GM21447 (cell line): Measurements from ENCODE around the gene MICALL2.
"Not testable (repeated sequence)": the region's sequence is repeated elsewhere in the genome, so short reads cannot be mapped to it uniquely, and the experiment has no call there.

Experiments
- ATAC-seq: cut with Tn5 transposase; IDR thresholded peaks from one replicate; pipeline ENCODE4 v1.9.1; 2021; ENCODE audit not compliant: unreplicated experiment

Gene MICALL2

DNA sequence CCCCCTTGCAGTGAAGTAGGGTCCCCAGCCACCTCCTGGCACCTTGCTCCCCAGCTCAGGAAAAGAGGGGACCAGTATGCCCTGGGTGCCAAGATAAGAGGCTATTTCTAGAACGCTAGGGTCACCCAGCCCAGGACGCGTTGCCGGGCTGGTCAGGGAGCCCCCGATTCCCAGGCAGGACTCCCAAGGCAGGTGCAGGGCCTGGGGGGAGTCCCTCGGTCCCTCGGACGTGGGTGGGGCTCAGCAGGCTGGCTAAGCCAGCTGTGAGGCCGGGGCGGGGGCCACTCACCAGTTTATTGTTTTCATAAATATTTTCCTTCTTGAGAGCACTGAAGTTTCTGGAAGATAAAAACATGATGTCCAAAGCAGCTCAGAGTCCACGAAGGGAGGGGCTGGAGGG, 9.3 kb downstream of the MICALL2 start:
- no peak for ATAC-seq

DNA sequence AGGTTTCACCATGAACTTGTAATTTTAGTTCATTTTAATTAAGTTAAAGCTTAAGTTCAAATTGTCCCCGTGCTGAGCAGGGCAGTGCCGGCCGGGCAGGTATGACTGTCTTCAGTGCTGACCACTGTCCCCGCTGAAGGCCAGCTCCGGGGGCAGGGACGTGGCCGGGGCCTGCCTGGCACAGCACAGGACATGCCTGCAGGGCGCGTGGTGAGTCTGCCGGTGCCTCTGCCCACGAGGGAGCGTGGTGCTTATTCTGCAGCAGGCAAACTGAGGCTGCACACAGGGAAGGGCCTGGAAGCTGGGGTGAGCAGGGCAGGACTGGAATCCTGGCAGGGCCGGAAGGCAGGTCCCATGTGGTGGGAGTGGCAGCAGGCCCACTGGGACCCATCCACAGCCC, 9.8 kb downstream of the MICALL2 start:
- ATAC-seq: no peak

DNA sequence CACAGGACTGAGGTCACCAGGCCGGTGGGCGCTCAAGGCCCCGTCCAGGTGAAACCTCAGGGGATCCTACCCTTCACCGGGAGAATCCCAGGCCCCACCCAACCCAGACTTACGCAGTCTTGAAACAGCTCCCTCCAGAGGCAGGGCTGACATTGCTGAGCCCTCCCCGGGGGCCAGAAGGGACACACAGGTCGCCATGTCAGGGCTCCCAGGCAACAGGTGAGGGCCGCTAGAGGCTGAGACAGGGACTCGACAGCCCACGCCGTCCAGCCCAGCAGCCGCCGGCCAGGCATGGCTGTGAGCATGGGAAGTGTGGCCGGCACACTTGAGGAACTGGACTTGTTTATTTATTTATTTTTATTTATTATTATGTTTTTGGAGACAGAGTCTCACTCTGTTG, 10.3 kb downstream of the MICALL2 start:
- no peak for ATAC-seq

DNA sequence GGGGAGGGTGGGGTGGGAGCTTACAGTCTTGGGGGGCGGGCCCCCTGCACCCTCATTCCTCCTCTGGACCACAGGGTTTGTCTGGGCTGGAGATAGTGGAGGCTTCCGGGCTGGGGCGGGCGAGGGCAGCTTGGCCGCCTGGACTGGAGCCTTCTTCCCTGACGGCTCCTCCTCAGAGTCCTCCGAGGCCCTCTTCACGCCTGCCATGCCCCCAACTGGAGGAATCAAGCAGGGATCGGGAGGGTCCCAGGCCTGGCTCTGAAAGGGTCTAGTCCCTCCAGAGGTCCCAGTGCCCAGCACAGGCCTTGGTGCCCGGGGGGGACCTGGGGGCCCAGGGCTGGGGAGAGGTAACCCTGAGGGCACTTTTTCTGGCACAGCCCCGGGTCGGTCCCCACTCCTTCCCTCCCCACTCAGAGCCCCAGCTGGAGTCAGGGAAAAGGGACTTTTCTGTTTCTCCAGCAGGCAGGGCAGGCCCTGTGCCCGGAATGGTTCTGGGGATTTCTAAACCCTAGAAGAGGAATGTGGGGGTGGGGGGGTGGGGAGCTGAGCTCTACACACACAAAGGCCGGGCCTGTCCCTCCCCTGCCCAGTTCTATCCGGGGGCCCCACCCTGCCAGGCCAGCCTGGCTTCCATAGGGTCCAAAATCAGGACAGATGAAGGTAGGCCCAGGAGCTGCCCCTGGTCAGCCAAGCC, 11.6 kb downstream of the MICALL2 start:
- no peak for ATAC-seq

DNA sequence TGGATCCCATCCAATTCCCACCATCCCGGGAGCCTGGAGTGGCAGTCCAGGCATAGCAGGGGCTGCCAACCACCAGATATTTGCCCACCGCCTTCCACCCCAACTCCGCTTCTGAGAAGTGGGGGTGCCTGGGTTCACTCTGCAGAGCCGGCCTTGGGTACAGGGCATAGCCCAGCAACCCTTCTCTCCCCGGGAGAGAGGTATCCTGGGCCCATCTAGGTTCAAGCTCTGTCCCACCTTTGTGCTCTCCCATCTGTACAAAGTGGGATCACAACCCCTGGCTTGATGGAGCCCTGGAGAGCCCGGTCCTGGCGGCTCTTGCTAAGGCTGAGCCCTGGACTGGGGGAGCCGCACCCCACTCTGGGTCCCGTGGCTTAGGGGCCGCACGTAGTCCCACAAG, 12.2 kb downstream of the MICALL2 start:
- ATAC-seq: no peak

DNA sequence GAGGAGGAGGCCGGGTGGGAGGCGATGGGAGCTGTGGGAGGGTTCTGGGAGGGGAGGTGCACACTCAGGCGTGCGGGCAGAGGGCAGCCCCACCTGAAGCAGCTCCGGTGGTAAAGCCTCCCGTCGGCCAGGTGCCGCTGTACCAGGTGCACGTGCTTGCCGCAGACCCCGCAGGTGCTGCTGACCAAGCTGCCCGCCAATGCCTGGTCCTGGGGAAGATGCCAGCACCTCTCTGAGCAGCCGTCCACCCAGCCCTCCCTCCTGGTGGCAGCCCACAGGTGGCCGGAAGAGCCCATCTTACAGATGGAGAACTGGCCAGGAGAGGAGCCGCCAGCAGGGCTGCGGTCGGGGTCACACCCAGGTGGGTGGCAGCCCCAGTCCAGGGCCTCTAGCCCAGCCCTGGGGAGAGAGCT, 12.6 kb downstream of the MICALL2 start:
- ATAC-seq: no peak

DNA sequence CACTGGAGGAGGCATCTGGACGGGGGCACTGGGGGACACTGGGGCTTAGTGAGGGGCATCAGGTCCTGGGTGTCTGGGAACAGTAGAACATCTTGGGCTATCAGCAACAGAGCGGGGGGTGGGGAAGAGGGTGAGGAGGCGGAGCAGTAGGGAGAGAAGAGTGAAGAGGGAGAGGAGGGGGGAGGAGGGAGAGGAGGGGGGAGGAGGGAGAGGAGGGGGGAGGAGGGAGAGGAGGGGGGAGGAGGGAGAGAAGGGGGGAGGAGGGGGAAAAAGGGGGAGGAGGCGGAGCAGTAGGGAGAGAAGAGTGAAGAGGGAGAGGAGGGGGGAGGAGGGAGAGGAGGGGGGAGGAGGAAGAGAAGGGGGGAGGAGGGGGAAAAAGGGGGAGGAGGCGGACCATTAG, 13.2 kb downstream of the MICALL2 start:
- ATAC-seq: not testable (repeated sequence)

DNA sequence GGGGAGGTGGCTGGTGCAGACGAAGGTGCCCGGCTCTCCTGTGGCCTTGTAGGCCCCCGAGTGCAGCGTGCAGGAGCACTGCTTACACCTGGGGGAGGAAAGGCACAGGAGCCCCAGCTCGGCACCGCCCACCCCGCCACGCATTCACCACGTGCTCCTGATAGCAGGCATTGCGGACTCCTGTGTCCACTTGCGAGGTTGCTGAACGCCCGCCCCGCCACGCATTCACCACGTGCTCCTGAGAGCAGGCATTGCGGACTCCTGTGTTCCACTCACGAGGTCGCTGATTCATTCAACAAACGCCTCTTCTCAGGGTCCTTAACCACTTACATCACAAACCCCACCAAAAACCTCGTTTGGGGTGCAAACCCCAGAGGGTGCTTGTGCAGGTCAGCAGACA, 13.9 kb downstream of the MICALL2 start:
- no peak for ATAC-seq

DNA sequence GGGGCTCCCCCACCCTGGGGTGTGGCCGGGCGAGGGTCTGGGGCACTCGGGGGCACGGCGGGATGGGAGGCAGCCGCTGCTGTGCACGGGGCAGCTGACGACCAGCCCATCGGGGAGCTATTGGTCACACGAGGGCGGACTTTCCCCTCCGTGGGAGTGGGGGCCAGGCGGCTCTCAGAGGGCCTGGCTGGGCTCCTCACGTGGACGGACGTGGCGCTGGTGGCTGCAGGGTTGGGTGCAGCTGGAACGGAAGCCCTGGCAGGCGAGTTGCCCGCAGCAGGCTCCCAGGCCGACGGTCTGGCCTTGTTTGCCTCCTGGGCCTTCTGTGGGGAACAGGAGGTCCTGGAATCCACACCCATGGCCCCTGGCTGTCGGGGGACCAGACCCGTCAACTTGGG, 14.3 kb downstream of the MICALL2 start:
- ATAC-seq: no peak

DNA sequence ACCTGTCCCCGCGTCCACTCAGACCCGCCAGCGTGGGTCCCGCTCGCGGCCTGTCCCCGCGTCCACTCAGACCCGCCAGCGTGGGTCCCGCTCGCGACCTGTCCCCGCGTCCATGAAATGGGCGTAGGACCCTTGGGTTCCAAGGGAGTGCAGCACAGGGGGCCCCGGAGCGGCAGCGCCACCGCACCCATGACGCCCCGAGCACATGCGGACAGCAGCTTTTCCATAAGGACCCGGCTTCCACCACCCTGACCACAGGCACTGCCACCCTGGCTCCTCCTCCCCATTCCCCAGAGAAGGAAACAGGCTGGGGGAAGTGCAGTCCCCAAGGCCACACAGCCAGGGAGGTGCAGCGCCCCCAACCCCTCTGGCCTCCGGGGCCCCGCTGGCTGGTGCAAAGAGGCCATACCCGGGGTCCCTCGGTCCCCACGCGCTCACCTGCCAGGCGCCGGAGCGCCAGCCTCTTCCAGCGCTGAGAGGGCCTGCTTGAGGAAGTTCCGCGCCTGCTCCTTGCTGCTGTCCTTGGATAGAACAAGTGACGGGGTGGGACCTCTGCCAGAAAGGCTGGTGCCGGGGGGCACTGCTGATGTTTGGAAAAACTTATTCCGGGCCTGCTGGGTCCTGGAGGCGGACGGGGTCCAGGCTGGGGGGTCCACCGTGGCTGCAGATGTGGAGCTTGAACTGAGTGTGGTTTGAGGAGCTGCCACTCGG, 14.9 kb downstream of the MICALL2 start:
- no peak for ATAC-seq

DNA sequence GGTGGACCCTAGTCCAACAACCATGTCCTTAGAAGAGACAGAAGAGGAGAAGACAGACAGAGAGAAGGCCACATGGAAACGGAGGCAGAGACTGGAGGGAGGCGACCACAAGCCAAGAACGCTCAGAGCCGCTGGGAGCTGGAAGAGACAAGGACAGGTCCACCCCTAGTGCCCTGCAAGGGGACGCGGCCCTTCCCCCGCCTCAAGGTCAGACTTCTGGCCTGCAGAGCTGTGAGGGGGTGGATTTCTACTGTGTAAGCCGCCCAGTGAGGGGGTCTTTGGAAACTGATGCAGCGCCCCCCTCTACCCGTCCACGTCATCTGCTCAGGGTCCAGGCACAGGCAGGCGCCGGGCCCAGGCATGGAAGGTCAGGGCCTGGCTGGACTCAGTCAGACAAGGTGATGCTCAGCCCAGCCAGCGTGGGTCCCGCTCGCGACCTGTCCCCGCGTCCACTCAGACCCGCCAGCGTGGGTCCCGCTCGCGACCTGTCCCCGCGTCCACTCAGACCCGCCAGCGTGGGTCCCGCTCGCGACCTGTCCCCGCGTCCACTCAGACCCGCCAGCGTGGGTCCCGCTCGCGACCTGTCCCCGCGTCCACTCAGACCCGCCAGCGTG, 15.6 kb downstream of the MICALL2 start:
- not testable (repeated sequence) for ATAC-seq

DNA sequence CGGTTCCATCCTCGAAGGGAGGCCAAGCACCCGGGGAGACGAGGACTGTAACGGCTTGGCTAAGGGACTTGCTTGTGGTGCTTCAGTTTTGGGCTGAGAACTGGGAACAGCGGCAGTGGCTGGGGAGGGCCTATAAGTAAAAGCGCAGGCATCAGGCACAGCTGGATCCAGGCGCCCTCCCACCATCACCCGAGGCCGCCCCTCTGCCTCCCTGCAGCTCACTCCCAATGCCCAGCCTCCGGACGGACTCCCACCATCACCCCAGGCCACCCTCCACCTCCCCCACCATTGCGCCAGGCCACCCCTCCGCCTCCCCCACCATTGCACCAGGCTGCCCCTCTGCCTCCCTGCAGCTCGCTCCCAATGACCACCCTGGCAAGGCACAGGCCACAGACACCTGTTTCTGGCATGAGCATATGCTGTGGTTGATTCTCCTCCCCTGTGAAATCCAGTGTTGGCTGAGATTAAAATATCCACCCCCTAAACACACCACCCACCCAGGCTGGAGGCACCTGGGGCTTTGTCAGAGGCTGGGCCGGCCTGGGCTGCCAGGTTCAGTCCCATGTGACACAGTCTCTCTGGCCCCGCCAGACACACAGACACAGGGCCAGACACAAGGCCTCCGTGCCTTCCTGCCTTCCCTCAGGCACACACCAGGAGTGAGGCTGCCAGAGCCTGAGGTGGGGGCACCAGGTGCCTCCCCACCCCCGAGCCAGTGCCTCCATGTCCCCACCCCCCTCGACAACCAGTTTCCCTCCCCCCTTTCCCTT, 16.7 kb downstream of the MICALL2 start:
- ATAC-seq: no peak

DNA sequence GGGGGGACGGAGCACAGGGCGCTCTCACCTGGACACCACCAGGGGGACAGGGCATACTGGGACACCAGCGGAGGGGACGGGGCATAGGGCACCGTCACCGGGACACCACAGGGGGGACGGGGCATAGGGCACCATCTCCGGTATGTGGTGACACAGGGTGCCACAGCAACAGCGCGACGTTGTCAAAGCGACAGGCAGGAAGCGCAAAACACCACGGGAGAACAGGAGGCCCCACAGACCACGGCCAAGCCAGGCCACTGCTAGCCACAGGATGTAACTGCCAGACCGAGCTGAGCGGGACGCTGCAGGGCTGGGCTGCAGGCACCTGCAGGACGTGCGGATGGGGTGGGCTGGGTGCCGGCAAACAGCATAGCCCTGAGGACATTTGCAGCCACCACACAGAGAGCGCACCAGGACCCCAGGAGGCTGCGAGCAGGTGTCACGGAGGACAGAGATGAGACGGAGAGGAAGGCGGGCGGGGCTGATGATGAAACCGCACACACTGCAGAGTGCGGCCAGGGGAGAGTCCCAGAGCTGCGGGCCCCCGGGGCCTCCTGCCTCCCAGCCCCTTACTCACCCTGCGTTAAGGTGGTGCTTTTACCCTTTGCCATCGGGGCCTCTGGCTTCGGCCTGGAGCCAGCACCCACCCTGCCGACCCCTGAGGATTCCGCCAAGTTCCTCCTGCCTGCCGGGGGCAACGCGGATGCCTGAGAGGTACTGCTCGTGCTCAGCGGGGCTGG, 17.5 kb downstream of the MICALL2 start:
- no peak for ATAC-seq

DNA sequence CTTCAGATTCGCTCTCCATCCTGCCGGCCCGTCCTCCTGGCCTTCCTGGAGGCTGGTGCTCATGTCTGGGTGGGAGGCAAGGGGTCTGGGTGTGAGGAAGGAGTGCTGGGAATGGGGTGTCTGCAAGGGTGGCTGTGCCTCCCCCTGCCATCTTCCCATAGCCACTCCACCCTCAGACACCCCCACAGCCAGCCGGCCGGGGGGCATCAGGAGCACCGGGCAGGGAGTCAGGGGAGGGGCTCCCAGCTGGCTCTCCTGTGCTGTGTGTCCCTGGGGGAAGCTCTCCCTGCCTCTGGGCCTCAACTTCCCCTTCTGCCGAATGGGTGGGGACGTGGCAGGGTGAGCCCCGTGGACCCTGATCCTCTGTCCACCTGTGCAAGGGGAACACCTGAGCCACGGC, 18.6 kb downstream of the MICALL2 start:
- no peak for ATAC-seq

DNA sequence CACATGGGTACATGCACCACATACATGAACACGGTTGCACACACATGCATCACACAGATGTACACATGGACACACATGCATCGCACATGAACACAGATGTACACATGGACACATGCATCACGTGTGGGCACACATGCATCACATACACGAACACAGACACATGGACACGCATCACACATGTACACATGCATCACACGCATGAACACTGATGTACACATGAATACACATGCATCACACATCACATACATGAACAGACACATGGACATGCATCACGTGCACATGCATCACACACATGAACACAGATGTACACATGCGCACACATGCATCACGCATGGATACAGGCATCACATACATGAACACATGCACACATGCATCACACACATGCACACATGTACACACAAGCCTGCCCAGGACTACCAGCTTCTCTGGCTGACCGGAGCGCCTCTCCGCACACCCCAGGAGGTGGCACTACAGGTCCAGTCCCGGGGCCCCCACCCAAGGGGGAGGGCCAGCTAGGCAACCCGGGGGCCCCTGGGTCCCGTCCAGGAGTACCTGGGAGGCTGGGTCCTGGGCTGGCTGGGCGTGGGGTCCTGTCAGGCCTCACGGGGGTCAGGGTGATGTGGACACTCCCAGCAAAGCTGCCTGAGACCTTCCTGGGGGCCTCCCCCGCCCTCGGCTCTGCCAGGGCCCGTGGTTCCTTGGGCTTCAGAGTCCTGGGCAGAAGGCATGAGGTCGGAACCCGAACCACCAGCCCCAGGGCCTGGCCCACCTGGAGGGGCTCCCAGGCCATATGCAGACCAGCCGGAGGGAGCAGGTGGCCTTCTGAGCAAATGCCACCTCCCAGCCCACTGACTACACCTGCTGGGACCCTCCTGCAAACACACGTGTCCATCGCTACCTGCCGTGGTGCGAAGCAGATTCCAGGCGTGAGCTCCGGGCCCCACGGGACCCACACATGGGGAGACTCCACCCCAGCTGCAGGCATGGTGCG, 19.6 kb downstream of the MICALL2 start:
- no peak for ATAC-seq

DNA sequence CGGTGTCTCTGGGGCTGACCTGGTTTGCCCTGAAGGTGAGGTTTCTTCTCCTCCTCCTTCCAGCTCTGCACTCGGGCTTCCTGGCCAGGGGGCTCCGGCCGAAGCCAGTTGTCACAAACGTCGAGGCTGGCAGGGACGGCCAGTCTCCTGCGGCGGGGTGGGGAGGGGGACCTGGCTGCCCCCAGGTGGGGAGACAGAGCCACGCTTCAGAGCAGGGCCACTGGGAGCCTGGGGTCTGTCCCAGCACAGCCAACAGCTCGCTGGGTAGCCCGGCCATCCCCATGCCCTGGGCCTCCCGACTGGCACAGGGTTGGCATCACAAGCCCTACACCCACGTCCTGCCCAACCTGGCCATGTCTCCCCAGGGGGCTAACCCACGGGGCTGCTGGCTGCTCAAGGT, 20.4 kb downstream of the MICALL2 start:
- ATAC-seq: no peak

DNA sequence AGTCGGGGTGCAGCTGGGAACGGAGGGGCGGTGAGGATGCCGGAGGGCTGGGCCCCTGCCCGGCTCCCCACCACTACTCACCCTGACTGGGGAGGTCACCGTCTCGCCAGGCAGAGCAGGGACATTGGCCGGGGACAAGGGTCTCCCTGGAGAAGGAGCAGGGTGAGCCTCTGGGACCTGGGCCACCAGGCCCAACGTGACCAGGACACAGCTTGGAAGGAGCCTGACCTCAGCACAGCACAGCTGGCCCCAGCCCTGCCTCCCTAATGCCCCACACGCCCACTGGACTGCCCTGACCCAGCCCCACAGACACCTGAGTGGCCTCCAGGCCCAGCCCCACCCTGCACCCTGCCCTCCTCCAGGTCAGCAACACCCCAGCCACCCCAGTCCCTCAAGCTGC, 21.1 kb downstream of the MICALL2 start:
- no peak for ATAC-seq

DNA sequence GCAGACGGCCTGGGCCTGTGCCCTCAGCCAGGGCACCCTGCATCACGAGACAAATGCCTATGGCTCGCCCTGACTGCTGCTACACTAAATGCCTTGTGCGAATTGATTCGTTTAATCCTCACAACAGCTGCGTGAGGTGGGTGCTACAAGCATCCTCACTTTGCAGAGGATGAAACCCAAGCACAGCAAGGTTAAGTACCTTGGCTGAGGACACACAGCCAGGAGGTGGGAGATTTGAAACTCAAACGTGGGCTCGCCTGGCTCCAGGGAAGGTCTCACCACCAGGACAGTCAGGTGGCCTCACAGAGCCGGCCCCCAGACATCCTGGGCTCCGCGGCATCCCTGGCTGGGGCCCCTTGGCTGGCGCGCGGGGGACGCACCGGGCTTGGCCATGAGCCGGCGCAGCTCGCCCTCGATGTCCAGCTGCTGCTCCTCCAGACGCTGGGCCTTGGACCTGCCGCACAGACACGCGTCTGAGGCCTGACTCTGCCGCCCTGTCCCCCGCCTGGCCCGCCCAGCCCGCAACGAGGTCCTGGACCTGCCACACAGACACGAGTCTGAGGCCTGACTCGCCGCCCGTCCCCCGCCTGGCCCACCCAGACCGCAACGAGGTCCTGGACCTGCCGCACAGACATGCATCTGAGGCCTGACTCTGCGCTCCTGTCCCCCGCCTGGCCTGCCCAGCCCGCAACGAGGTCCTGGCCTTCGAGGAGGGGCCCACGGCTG, 22.0 kb downstream of the MICALL2 start:
- ATAC-seq: no peak

DNA sequence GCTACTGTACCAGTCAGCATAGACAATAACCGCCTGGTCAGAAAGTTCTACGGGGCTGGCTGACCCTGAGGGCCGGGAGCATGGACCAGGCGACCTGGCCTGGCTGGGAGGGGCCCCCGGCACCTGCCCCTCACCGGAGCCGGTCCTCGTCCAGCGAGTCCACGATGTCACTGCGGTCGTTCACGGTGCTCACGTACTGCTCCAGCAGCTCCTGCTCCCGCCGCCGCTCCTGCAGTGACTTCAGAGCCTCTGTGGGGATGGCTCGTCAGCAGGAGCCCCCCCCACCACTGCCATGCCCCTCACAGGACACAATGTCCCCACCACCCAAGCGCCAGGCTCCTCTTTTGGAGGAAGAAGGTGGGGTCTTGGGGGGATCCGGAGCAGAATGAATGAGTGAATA, 22.7 kb downstream of the MICALL2 start:
- ATAC-seq: no peak
